Mesodermal cell (in vitro differentiated cells): Measurements from ENCODE around the gene TGM5.

ENCODE experiments used
- H3K27ac ChIP-seq: 2 replicates; pipeline ENCODE4 v1.7.0; 2013; ENCODE audit warnings: mild to moderate bottlenecking, low read depth, low read length, moderate library complexity; ENCODE audit not compliant: severe bottlenecking
- H3K36me3 ChIP-seq: 2 replicates; pipeline ENCODE4 v1.7.1; 2013; ENCODE audit warnings: mild to moderate bottlenecking, low read length, moderate library complexity; ENCODE audit not compliant: control insufficient read depth, insufficient read depth
- H3K4me1 ChIP-seq: one replicate; pipeline ENCODE4 v1.7.1; 2013; ENCODE audit warnings: mild to moderate bottlenecking, low read length; ENCODE audit not compliant: insufficient read depth, control insufficient read depth, poor library complexity, severe bottlenecking
- H3K4me3 ChIP-seq: 2 replicates; pipeline ENCODE4 v1.7.0; 2013; ENCODE audit warnings: low read length, control low read depth, mild to moderate bottlenecking; ENCODE audit not compliant: insufficient read depth, poor library complexity, severe bottlenecking; ENCODE audit errors: extremely low read depth
- H3K9me3 ChIP-seq: 2 replicates; pipeline ENCODE4 v1.7.1; 2013; ENCODE audit warnings: mild to moderate bottlenecking, low read length, moderate library complexity; ENCODE audit not compliant: control insufficient read depth
- WGBS, 2 experiments: methylation state at CpG; one replicate each; pipeline ENCODE4 v1.1.5; 2013; ENCODE audit warnings: missing lambda C conversion rate in 2 of 2; ENCODE audit not compliant: insufficient coverage in 2 of 2; 5-methylcytosine and 5-hydroxymethylcytosine counted together

TGM5 gene

DNA sequence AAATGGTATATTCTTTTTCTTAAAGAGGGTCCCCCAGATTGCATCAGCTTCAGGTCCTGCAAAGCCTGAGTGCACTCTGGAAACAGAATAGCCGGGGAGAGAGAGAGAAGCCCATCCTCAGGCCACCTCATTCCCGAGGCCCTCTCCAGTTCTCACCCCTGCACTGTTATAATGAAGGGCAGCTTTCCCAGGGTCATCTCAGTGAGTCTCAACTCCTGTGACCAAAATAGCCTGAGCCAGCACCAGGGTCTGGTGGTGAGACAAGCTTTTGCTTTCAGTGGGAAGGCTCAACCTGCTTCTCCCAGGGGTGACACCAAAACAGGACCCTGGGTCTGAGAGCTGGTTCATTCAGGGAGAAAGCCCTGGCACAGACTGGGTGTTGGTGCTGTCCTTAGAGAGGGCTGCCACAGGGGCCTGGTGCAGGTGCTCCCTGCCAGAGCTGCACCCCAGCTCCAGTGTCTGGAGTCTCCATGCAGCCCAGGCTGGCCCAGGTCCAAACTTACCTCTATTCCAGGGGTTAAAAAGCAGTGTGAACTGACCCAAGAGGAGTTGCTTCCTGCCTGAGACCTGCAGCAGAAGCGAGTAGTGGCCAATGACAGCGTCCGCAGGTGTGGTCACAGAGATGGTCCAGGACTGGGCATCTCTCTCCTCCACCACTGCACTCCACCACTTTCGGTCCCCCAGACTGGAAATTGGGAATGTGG lies 52.0 kb downstream of the TGM5 start:
- Histone ChIP-seq H3K27ac (no peak overlapping the region), H3K36me3 (no peaks in the 10 kb centered on the region), H3K9me3 (no peaks in the 10 kb centered on the region), H3K4me1 (no peaks in the 10 kb centered on the region), H3K4me3 (no peak overlapping the region)
- WGBS, 2 experiments = 97 to 100% methylated on average over 3 of the region's 6 CpGs

DNA sequence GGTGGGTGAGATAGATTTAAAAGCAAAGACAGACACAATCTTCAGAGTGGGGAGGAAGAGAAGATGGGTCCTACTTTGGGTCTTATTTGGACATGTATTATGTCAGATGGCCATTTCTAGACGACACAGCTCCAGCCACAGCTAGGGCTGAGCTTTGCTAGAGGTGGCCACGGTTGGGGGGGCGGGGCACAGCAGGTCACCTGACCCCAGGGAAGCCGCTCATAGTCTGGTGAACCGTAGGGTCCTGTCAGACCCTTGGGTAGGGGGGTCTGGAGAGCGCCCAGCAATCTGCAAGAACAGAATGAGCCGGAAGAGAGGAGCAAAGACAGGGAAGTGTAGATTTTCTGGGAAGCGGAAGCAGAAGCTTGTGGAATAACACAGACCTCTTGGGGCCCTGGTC lies 52.6 kb downstream of the TGM5 start:
- Histone ChIP-seq H3K9me3 (no peaks in the 10 kb centered on the region), H3K4me1 (no peaks in the 10 kb centered on the region), H3K4me3 (no peak overlapping the region), H3K27ac (no peak overlapping the region), H3K36me3 (no peaks in the 10 kb centered on the region)
- 79 to 84% methylated on average over 5 to 7 of the region's 8 CpGs for WGBS, 2 experiments

DNA sequence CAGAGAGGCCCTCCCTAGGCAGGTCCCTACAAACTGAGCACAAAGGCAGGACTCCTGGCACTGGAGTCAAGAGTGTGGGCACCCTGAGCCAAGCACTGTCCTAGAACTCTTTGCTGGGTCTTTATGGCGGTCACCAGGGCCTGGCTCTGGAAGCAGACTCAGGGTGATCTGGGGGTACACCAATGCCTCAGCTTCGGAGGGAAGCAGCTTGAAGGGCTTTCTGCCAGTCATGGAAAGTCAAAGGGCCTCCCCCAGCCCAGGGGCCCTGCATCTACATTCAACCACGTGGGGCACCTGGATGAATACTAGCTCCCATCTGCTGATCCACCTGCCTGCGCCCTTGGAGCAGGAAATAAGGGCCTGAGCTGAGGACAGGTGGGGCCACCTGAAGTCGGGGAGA lies 53.3 kb downstream of the TGM5 start:
- Histone ChIP-seq H3K9me3 (no peaks in the 10 kb centered on the region), H3K4me3 (no peak overlapping the region), H3K27ac (no peak overlapping the region), H3K36me3 (no peaks in the 10 kb centered on the region), H3K4me1 (no peaks in the 10 kb centered on the region)
- WGBS, 2 experiments = 84 to 93% methylated on average over 4 to 5 of the region's 5 CpGs

DNA sequence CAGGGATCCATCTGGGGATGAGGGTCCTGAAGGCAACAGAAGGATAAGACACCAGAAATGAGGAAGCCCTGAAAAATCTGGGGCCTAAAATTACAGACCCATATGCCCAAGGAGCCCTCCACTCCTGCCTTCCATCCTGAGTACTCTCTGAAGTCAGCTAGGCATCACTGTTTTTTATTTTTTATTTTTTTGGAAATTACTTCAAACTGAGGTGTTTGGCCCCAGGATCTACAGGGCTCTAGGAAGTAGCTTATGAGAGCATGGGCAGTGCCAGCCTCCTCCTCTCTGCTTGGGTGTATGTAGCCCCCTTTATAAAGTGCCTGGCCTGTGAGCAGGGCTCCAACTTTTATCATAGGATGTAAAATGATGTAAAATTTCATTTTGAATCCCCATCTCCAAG lies 53.8 kb downstream of the TGM5 start:
- H3K36me3 ChIP-seq = no peaks in the 10 kb centered on the region
- no peaks in the 10 kb centered on the region for H3K9me3 ChIP-seq
- H3K4me3 ChIP-seq = no peak overlapping the region
- no peak overlapping the region for H3K27ac ChIP-seq
- H3K4me1 ChIP-seq = no peaks in the 10 kb centered on the region

DNA sequence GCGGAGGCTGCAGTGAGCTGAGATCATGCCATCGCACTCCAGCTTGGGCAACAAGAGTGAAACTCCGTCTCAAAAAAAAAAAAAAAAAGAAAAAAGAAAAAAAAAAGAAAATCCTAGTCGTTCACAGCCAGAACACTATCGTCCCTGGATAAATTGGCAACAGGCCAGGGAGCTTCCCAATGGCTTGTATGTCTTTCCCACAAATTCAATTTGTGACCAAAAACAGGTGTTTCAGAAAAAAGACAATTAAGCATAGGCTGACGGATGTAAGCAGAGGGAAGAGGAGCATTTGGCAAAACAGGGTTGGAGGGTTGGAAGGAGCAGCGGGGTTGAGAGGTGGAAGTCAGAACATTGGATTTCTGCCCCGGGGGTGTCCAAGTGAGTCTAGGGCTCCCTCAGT lies 54.4 kb downstream of the TGM5 start:
- Histone ChIP-seq H3K36me3 (no peaks in the 10 kb centered on the region), H3K9me3 (no peaks in the 10 kb centered on the region), H3K4me3 (no peak overlapping the region), H3K27ac (no peak overlapping the region), H3K4me1 (no peaks in the 10 kb centered on the region)
- 87 to 93% methylated on average over 5 to 8 of the region's 8 CpGs for WGBS, 2 experiments

DNA sequence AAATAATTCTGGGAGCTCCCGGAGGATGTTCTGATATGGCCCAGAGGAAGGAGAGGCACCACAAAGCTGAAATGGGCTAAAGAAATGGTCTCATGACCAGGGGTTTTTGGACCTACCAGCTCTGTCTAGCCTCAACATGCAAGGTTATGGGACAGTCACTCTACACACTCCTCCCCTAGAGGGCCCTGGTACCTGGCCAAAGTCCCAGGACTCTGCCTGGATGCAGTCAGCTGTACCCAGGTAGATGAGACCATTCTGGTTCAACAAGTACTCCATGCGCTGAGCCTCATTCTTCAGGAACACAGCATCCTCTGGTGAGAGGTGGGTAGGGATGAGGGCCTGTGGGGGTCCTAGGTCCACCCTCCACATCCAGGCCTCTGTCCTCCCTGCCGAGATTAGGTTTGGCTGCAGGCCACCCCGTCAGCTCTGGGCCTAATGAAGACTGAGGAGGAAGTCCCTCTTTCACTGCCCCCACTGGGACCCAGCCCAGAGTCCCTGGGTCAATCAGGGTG lies 55.4 kb downstream of the TGM5 start:
- WGBS, 2 experiments = 92 to 93% methylated on average over 1 to 3 of the region's 4 CpGs
- Histone ChIP-seq H3K36me3 (no peaks in the 10 kb centered on the region), H3K4me1 (no peaks in the 10 kb centered on the region), H3K4me3 (no peak overlapping the region), H3K9me3 (no peaks in the 10 kb centered on the region), H3K27ac (no peak overlapping the region)

DNA sequence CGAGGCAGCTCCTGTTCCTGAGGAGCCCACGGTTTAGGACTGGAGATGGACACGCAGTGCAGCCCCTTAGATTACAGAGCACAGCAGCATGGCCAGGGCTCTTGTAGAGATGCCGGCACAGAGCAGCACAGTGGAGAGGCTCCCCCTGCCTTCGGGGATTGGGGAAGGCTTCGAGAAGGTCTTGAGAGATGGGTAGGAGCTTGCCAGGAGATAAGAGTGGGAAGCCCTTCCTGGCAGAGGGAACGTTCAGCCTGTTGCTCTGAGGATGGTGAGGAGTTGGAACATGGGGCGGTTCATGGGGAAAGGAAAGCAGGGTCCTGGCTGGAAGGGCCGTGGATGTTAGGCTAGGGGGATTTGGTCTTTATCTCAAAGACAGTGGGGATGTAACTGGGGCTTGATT lies 55.9 kb downstream of the TGM5 start:
- Histone ChIP-seq H3K27ac (no peak overlapping the region), H3K4me1 (no peaks in the 10 kb centered on the region), H3K4me3 (no peak overlapping the region), H3K36me3 (no peaks in the 10 kb centered on the region), H3K9me3 (no peaks in the 10 kb centered on the region)
- WGBS, 2 experiments = 79 to 86% methylated on average over 9 of the region's 9 CpGs

DNA sequence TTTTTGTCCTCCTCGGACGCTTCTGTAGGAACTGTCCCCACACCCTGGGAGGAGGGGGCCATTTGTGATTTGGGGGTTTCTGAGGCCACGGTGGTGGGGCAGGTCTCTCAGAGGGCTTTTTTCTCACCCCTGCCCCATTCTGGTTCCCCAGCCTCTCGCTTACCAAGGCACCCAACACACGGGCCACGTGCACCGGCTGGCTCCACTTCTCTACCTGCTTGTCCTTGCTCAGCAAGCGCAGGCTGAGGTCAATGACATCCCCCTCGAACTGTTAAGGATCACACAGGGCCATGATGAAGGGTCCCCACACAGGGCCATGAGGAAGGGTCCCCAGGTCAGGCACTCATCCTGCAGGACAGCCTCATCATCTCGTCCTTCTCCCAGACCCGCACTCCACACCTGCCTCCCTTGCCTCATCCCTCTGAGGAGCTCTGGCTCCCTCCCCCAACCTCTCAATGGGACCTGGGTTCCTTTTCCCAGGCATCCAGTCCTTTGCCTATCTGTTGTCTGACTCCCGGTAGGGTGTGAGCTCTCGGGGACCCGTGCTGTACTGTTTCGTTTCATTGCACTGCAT lies 56.5 kb downstream of the TGM5 start:
- no peak overlapping the region for H3K4me3 ChIP-seq
- no peak overlapping the region for H3K27ac ChIP-seq
- H3K36me3 ChIP-seq = no peaks in the 10 kb centered on the region
- H3K4me1 ChIP-seq = no peaks in the 10 kb centered on the region
- H3K9me3 ChIP-seq = no peaks in the 10 kb centered on the region
- 78 to 92% methylated on average over 7 to 12 of the region's 15 CpGs for WGBS, 2 experiments

DNA sequence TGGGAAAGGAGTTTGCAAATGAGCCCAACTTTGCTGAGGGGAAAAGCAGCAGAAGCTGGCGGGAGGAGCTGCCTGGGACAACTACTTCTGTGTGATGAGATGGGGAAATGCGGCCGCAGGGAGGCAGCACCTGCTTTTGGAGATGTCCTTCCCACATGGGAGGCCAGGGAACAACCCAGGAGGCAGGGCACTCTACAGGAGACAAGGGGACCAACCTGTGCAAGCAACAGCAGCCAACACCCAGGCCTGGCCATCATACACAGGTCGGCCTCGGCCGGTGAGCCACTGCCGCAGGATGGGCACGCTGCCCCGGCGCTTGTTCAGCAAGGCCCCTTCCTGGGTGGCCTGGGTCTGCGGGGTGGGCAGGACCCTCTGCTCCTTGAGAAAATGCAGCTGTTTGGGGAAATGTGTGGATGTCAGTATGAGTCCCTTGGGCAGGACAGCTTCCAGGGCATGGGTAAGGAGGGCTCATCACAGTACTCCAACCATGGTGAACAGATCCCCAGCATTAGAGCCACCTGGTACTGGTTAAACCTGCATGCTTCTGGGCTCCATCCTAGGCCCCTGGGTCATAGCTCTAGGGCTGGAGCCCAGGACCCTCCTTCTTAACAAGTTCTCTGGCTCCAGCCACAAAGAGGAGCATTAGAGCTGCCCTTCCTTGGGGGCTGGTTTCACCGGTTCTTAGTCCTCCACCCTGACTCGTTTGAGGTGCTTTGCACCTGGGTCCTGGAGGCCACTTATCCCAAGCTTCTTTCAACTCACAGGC lies 57.5 kb downstream of the TGM5 start:
- WGBS, 2 experiments = 83 to 87% methylated on average over 8 to 13 of the region's 13 CpGs
- Histone ChIP-seq H3K4me3 (no peak overlapping the region), H3K4me1 (no peaks in the 10 kb centered on the region), H3K27ac (no peak overlapping the region), H3K36me3 (no peaks in the 10 kb centered on the region), H3K9me3 (no peaks in the 10 kb centered on the region)

DNA sequence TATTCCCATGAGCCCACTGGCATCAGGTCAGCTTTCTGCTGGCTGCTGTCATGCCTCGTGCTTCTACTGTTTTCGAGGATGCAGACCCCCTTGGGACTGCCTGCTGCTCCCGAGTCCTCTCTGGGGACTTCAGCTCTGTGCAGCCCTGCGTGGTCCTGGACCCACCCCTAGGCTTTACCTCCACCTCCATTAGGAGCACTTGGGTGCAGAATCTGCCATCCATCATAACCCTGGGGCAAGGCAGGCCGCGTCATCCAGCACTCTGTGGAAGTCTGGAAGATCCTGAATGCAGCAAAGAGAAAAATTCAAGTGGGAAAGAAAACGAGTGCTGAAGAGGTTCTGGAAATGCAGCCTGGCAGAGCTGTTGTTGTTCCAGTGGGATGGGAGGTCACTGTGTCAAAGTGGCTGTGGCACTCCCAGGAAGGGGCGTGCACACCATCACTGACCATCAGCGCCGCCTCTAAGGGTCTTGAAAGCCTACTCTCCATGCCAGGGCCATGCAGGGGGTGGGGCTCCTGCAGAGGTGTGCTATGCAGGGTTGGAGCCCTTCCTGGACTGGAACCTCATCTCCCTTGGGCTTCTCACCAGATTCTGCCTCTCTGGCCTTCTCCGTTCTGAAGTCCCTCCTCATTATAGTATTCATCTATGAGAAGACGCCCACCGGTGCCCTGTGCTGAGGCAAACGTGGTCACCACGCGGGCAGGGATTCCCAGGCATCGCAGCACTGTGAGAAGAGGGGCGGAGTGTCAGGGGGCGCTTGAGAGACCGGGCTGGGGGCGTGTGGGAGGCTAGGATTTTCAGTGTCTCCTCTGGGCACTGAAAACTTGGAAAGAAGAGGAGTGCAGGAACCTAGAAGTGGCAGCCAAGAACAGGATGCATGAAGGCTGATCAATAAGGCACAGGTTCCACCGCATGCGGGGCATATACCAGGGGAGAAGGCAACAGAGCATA lies 58.4 kb downstream of the TGM5 start:
- no peak overlapping the region for H3K4me3 ChIP-seq
- no peak overlapping the region for H3K27ac ChIP-seq
- WGBS, 2 experiments = 84 to 88% methylated on average over 17 to 20 of the region's 23 CpGs
- no peaks in the 10 kb centered on the region for H3K36me3 ChIP-seq
- H3K4me1 ChIP-seq = no peaks in the 10 kb centered on the region
- H3K9me3 ChIP-seq = no peaks in the 10 kb centered on the region
